ENCODE data around the gene MTCH1.
"Not testable (repeated sequence)": the region's sequence is repeated elsewhere in the genome, so short reads cannot be mapped to it uniquely, and the experiment has no call there.

Gene MTCH1

DNA sequence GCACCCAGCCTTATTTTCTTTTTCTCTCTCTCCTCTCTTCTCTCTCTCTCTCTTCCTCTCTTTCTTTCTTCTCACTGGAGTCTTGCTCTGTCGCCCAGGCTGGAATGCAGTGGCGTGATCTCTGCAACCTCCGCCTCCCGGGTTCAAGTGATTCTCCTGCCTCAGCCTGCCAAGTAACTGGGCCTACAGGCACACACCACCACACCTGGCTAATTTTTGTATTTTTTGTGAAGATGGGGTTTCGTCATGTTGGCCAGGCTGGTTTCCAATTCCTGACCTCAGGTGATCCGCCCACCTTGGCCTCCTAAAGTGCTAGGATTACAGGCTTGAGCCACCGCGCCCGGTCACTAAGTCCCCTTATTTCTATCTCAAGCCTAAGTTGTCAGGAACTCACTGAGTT lies 36.9 kb downstream of the MTCH1 start:
- not testable (repeated sequence) for DNase-seq

- DNase-seq = no peak
Measured at GRCh38 chr6:36947570-36948351, 38.2 kb downstream of the MTCH1 start.

GRCh38 chr6:36946526-36946925 lies 39.5 kb downstream of the MTCH1 start:
- no peak for DNase-seq

DNA sequence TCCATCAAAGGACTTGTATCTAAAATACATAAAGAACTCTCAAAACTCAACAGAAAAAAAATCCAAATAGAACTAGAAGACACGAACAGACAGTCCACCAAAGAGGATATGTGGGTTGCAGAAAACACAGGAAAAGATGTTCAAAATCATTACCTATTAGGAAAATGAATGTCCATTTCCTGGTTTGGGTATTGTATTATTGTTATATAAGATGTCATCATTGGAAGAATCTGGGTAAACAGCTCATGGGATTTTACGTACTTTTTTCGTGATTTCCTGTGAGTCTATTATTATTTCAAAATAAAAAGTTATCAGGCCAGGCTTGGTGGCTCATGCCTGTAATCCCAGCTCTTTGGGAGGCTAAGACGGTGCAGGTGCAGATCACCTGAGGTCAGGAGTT lies 40.7 kb downstream of the MTCH1 start:
- DNase-seq = no peak

DNA sequence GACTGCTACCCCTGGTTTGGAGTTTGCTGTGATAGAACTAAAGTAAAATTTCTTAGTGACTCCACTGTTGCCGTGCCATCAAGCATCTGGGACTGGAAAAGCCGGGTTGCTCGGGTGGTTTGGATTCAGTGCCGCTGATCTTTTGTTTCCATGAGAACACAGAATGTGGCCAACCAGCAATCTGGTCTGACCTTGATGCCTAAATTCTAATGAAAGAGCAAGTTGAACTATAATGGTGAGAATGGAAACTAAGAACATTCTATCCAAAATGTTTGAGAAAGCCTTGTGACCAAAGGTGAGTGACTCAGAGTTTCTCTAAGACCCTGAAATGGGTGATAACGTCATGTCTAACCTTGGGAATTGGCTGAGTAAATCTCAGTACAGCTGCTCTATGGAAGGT lies 41.3 kb downstream of the MTCH1 start:
- DNase-seq = no peak

GRCh38 chr6:36942329-36942728 lies 43.7 kb downstream of the MTCH1 start:
- not testable (repeated sequence) for DNase-seq

DNA sequence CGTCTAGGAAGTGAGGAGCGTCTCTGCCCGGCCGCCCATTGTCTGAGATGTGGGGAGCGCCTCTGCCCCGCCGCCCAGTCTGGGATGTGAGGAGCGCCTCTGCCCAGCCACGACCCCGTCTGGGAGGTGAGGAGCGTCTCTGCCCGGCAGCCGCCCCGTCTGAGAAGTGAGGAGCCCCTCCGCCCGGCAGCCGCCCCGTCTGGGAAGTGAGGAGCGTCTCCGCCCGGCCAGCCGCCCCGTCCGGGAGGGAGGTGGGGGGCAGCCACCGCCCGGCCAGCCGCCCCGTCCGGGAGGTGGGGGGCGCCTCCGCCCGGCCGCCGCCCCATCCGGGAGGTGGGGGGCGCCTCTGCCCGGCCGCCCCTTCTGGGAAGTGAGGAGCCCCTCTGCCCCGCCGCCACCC lies 44.4 kb downstream of the MTCH1 start:
- not testable (repeated sequence) for DNase-seq

GRCh38 chr6:36940027-36940426 lies 46.0 kb downstream of the MTCH1 start:
- DNase-seq = no peak

DNA sequence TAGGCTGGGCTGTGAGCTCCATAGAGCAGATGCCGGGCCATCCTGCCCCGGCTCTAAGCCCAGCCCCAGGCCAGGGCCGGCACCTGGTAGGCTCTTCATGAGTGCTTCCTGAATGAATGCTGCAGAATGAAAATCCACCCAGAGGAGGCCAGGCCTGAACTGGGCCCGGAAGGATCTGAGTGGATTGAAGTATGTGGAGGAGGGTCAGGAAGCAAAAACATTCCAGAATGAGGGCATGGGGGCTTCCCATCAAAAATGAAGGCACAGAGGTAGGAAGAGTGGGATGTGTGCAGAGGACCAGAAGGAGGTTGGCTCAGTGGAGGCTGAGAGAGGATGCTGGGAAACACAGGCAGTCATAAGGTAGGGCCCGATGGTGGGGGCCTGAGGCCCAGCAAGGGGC lies 47.0 kb downstream of the MTCH1 start:
- not testable (repeated sequence) for DNase-seq

DNA sequence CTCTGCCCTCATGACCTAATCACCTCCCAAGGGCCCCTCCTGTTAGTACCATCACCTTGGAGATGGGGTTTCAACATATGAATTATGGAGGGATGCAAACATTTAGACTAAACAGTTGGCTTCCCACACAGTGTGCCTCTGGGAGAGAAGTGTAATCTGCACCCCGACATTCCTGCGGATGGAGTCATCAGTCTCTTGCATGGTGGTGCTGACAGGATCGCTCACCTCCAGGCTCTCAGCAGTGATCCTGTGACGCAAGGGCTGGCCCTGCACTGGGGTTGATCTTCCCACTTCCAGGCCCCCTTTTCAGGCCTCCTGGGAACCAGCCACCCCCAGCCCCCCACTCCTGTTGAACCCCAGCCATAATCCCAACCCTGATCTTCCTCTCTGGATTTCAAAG lies 47.5 kb downstream of the MTCH1 start:
- no peak for DNase-seq

- DNase-seq = no peak
Measured at GRCh38 chr6:36937896-36938295, 48.1 kb downstream of the MTCH1 start.

- no peak for DNase-seq
Measured at GRCh38 chr6:36936824-36937223, 49.2 kb downstream of the MTCH1 start.

DNA sequence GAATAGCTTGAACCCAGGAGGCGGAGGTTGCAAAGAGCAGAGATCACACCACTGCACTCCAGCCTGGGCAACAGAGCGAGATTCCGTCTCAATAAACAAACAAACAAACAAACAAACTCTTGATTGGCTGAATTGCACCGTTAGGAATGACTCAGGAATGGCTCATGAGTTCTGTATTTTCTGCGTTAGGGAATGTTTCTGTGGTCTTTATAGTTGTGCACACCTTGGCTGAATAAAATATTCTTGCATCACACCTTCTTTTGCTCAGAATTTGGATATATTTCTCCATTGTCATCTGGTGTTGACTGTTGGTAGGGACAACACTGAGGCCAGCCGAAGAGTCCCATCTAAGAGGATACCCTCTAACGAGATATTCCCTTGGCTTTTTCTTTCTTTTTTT lies 51.1 kb downstream of the MTCH1 start:
- no peak for DNase-seq

GRCh38 chr6:36933519-36933918 lies 52.5 kb downstream of the MTCH1 start:
- DNase-seq = no peak

DNA sequence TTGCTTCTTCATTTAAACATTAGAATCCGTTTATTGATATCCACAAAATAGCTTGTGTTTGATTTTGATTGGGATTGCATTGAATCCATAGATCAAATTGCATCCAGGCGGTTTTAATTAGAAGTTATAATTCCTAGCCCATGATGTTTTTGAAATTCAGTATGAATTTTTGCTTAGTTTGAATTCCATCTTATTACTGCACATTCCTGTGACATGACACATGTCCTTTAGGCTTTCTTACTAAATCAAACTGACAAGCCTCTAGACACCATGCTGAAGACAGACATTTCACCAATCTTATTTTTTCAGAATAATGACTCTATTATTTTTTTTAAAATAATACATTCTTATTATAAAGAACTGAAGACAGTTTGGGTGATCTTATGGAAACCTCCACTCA lies 52.9 kb downstream of the MTCH1 start:
- DNase-seq = no peak

DNA sequence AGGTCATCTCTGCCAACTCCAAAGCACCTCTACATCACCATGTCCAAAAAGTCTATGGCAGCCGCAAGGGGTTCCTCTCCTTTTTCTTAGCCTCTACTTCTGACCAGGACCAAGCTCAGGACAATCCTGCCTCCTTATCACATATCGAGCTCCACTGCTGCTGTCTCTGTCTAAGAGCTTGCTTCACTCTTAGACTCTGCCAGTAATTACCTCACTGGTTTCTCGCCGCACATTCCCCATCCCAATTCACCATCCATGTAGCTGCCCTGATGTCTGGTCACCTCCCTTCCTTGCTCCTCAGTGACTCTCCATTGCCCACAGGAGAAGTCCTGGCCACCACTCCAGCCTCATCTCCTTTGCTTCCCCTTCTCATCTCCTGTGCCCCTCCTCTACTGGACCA lies 55.5 kb downstream of the MTCH1 start:
- DNase-seq = no peak

DNA sequence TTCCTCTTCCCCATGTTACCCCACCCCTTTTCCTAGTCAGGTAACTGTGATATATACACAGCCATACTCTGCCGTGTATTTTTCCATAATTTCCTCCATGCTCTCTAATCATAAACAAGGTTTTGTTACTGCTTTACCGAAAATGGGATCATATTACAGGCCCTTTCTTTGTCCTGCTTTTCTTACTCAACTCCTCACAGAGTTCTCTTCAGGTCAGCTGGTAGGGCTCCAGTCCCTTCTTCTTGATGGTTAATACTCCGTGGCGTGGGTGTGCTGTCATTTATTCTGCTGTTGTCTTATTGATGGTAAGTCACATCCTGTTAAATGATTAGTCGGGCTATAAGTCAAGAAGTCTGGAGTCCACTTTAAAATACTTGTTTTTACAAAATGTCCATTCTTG lies 56.4 kb downstream of the MTCH1 start:
- DNase-seq = no peak

GRCh38 chr6:36929152-36929551 lies 56.8 kb downstream of the MTCH1 start:
- no peak for DNase-seq

DNA sequence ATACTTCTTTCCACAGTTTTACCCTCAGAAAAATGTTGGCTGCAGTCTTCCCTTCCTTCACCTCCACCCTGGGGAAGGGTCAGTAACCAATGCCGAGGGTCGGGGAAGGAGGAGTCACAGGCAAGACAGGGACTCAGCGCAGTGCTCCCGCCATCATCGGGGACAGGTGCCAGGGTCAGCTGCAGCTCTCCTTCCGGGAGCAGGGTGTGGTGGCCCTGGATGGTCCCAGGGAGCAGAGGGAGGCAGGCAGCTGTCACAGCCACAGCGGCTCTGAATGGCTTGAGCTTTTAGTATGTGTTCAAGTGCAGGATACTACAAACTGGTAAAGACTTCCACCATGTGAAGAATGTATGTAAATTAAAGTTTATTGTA lies 57.5 kb downstream of the MTCH1 start:
- DNase-seq = peak; percentile 5

DNA sequence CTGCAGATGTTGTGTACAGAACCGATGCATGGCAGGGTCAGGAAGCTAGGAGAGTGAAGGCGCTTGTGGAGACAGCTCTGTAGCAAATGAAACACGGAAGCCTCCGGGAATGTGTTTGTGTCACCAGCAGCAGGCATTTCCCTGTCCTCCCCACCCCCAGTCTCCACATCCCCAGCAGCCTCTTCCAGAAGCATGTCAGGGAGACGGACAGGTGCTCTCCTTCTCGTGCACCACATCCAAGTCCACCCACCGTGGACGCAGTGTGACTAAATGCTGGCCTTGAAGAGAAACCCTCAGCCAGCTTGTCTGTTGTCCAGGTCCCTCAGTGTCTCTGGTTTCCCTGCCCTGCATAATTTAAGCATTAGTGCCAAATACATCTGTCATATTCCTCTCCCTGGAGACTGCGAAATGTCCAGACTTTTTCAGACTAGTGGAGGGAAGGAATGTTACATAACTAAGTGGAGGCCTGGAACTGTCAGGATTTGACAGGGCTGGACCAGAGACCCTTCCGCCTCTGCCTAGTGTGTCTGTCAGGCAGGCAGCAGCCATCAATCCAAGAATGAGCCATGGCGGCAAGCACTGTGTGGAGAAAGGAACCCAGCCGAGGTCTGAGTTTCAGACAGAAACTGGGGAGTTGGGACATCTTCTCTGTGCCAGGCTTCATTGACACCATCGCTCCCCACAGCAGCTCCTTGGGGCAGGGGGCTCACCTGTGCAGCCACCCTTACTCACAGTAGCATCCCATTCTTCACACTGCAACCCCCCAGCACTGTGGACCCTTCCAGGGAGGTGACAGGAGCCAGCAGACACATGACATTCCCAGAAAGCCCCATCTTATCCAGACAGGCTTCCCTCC lies 58.1 kb downstream of the MTCH1 start:
- peak; percentile 39 for DNase-seq

DNA sequence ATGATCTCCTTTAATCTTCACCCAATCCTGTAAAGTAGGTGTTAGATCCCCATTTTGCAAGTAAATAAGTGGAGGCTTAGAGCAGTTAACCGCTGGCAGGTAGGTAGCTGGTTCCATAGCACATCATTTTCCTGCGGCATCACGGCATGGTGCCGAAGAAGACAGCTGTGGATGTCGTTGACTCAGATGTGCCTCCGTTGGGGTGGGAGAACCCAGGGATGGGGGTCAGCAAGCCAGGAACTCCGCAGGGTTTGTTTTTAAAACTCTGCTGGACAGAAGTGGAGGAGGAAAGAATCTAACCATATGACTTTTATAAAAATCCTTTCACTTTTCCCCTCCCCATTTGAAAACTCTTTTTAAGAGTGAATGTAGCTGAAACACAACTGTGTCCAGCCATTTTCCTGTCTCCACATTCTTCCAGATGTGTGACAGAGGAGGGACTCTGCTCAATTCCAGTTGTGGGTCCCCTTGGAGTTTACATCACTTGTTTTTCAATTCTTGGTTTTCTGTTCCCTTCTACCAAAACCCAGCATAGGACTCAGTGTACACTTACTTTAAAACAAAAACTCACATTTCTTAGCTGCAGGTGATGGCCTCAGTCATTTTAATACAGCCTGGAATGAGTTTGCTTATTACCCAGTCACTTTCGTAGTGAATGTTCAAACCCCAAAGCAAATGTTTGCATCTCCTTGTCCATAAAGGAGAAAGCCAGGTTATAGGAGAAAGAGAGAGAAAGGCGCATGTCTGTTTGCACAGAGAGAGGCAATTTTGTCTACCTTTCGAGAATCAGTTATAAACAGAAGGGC lies 59.1 kb downstream of the MTCH1 start:
- no peak for DNase-seq

- no peak for DNase-seq
Measured at GRCh38 chr6:36925809-36926208, 60.2 kb downstream of the MTCH1 start.

DNA sequence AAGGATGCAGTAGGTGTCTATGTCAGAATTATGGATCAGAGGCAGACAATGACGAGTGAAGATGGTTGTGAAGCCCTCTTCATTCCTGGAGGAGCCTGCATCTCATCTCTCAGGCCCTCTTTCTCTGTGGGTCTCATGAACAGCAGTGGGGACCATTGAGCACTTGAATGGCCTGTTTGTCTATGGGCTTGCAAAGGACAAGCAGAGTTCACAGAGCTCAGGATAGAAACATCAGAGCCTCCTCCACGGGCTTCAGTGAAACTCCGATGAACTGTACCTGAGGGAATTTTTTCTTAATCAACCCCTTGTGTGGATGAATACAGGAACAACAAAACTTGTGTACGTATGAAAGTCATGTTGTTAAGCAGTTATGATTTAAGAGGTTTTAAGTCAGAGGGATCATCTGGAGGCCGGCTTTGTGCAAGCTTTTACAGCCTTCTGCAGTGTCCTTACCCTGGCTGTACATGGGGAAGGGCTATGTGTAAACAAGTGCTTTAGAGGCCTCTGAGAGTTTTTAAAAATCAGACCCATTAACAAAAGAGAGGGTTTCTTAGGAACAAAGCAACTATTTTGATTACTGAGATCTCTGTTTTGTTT lies 61.1 kb downstream of the MTCH1 start:
- DNase-seq = no peak
